ENCODE data around the gene SPEG.
"Not testable (repeated sequence)": the region's sequence is repeated elsewhere in the genome, so short reads cannot be mapped to it uniquely, and the experiment has no call there.

SPEG gene

DNA sequence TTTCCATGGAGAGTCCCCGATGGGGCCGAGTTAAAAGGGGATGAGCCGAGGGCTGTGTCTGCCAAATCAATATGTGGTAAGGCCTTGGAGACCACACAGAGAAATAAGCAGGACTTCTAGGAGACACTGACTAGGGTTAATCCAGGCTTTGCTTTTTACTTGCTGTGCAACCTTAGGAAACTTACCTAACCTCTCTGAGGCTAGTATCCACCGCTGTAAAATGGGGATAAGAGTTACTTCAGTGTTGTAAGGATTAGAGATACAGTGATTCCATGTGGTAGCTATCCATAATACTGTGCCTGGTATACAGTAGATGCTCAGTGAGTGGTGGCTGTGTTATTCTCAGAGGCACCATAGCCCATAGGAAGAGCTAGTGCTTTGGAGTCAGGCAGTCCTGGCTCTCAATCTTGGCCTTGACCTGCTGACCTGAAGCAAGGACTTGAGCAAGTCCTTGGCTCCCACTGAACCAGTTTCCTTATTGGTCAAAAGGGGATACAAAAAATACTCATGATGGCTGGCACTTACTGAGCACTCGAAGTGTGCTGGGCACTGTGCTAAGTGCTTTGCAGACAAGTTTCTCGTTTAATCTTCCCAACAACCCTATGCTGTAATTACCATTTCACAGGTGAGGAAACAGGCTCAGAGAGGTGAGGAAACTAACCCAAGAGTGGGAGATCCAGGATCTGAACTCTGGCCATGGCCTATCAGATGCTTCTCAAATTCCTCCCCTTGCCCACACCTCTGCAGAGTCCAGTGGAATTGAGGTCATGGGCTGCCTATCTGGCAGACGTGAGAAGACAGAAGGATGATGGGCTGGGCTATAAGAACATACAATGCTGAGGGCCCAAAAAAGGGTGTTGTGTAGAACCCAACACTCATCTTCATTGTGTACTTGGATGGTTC lies 28.4 kb upstream of the SPEG start:
- H3K27ac ChIP-seq = no peak overlapping the region
- TF ChIP-seq, protein P1, sequence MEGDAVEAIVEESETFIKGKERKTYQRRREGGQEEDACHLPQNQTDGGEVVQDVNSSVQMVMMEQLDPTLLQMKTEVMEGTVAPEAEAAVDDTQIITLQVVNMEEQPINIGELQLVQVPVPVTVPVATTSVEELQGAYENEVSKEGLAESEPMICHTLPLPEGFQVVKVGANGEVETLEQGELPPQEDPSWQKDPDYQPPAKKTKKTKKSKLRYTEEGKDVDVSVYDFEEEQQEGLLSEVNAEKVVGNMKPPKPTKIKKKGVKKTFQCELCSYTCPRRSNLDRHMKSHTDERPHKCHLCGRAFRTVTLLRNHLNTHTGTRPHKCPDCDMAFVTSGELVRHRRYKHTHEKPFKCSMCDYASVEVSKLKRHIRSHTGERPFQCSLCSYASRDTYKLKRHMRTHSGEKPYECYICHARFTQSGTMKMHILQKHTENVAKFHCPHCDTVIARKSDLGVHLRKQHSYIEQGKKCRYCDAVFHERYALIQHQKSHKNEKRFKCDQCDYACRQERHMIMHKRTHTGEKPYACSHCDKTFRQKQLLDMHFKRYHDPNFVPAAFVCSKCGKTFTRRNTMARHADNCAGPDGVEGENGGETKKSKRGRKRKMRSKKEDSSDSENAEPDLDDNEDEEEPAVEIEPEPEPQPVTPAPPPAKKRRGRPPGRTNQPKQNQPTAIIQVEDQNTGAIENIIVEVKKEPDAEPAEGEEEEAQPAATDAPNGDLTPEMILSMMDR (conservative IDR thresholded peaks at IDR 0.05) = no peak
- no peak for TF ChIP-seq ZFX (IDR thresholded peaks at IDR 0.05)

- TF ChIP-seq, protein P1 (conservative IDR thresholded peaks at IDR 0.05) = no peak
- no peak for TF ChIP-seq ZFX (IDR thresholded peaks at IDR 0.05)
Measured at GRCh38 chr2:219406861-219407230, 27.8 kb upstream of the SPEG start.

DNA sequence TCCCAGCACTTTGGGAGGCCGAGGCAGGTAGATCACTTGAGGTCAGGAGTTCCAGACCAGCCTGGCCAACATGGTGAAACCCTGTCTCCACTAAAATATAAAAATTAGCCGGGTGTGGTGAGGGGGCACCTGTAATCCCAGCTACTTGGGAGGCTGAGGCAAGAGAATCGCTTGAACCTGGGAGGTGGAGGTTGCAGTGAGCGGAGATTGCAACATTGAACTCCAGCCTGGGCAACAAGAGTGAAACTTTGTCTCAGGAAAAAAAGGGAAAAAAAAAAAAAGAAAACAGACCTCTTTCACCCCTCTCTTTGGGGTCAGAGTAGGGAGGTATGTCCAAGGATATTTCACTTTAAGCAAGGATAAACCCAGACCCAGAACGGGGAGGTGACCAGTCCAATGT lies 27.3 kb upstream of the SPEG start:
- not testable (repeated sequence) for H3K27ac ChIP-seq

More at GRCh38 chr2:219406861-219407230, 27.8 kb upstream of the SPEG start:
- no peak overlapping the region for H3K27ac ChIP-seq

DNA sequence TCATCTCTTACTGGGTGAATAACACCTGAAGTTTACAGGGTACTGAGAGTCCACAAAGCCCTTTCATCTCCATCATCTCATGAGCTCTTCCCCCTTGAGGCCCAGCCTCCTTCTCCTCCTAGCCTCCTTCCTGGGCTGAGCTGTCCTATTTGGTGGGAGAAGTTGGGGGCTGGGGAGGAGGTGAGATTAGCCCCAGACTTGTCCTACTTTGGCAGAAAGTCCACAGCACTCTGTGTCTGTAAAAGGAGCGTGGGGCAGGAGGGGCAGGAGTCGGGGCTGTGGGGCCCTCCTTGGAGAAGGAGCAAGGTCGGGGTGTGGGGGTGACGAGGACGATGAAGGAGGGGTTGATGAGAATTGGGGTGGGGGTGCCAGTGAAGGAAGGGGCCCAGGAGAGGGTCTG lies 26.4 kb upstream of the SPEG start:
- TF ChIP-seq ZFX (IDR thresholded peaks at IDR 0.05) = no peak
- TF ChIP-seq, protein P1 (conservative IDR thresholded peaks at IDR 0.05) = no peak

DNA sequence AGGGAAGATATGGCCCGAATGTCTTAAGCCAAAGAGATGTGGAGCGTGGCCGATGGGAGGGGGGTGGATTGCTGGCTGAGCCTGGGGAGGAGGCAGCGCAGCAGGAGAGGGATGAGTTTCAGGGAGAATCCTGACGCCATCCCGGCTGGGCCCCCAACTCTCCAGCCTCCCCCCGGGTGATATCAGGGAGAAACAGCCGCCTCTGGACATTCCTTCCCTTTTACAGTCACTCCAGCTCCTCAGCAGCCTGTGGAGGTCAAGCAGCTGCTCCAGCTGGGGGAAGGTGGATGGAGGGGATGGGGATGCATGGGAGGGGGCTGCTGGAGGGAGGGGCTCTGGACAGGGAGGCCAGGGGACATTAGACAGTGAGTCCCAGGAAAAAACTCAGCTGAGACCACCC lies 26.0 kb upstream of the SPEG start:
- TF ChIP-seq ZFX (IDR thresholded peaks at IDR 0.05) = no peak
- no peak overlapping the region for H3K27ac ChIP-seq

More for the DNA sequence above, 26.4 kb upstream of the SPEG start:
- no peak overlapping the region for H3K27ac ChIP-seq

DNA sequence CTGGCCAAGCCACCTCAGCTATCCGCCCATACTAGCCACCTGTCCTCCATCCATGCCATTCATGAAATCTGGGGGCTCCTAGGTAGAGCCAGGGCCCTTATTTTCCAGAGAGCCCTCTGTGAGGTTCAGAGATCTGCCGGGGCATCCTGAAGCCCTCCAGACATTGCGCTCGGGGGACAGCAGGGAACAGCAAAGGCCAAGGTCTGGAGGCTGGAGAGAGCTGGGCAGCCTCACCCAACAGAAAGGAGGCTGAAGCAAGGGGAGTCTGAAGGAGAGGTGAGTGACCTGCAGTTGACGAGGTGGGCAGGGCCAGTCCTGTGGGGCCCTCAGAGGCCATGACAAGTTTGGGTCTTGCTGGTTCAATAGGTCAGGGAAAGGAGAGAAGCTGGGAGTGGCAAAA lies 25.0 kb upstream of the SPEG start:
- H3K27ac ChIP-seq = no peak overlapping the region
- TF ChIP-seq, protein P1 (conservative IDR thresholded peaks at IDR 0.05) = no peak
- no peak for TF ChIP-seq ZFX (IDR thresholded peaks at IDR 0.05)

DNA sequence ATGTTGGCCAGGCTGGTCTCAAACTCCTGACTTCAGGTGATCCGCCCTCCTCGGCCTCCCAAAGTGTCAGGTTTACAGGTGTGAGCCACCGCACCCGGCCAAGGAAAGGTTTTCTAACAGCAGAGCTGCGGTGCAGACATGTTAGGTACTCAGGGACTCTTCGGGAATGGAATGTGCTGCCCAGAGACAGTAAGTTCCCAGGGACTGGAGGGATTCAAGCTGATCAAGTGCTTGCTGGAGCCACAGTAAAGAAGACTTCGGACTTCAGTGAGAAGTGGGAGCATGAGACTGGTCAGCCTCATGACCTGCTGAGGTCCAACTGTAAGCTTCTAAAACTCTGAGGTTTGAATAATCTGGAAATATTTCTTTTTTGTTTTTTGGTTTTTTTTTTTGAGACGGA lies 24.3 kb upstream of the SPEG start:
- no peak overlapping the region for H3K27ac ChIP-seq
- TF ChIP-seq ZFX (IDR thresholded peaks at IDR 0.05) = no peak
- TF ChIP-seq, protein P1 (conservative IDR thresholded peaks at IDR 0.05) = no peak

DNA sequence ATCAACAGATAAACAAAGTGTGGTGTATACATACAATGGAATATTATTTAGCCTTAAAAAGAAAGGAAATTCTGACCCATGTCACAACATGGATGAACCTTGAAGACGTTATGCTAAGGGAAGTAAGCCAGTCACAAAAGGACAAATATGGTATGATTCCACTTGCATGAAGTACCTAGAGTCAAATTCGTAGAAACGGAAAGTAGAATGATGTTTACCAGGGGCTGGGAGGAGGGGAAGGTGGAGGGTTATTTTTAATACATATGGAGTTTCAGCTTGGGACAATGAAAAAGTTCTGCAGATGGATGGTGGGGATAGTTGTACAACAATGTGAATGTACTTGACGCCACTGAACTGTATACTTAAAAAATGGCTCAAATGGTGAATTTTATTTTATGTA lies 19.8 kb upstream of the SPEG start:
- no peak overlapping the region for H3K27ac ChIP-seq
- no peak for TF ChIP-seq ZFX (IDR thresholded peaks at IDR 0.05)
- TF ChIP-seq, protein P1 (conservative IDR thresholded peaks at IDR 0.05) = no peak

Data from C4-2B (cell line).